HG02970 (cell line): ENCODE measurements around the gene CACNA2D4.

ENCODE experiments used
- ATAC-seq: cut with Tn5 transposase; IDR thresholded peaks from one replicate; pipeline ENCODE4 v1.9.1; 2021; ENCODE audit warnings: mild to moderate bottlenecking, moderate library complexity, moderate number of reproducible peaks; ENCODE audit not compliant: unreplicated experiment, low FRiP score

Gene CACNA2D4

GRCh38 chr12:1890119-1890703 is 28.2 kb downstream of the CACNA2D4 start:
- no peak for ATAC-seq

GRCh38 chr12:1888923-1889322 is 29.5 kb downstream of the CACNA2D4 start:
- ATAC-seq: no peak

- no peak for ATAC-seq
These were observed 31.9 kb downstream of the CACNA2D4 start for GRCh38 chr12:1886396-1887008.

- no peak for ATAC-seq
These were observed 32.7 kb downstream of the CACNA2D4 start for GRCh38 chr12:1885599-1886245.

- no peak for ATAC-seq
These were observed 33.3 kb downstream of the CACNA2D4 start for GRCh38 chr12:1885082-1885596.

GRCh38 chr12:1884651-1885050 is 33.8 kb downstream of the CACNA2D4 start:
- ATAC-seq: no peak

GRCh38 chr12:1883513-1883912 is 34.9 kb downstream of the CACNA2D4 start:
- no peak for ATAC-seq

- no peak for ATAC-seq
These were observed 35.5 kb downstream of the CACNA2D4 start for GRCh38 chr12:1882850-1883470.

- no peak for ATAC-seq
These were observed 36.0 kb downstream of the CACNA2D4 start for GRCh38 chr12:1882405-1882804.

- ATAC-seq: no peak
These were observed 36.5 kb downstream of the CACNA2D4 start for GRCh38 chr12:1881936-1882335.

GRCh38 chr12:1881301-1881700 is 37.2 kb downstream of the CACNA2D4 start:
- no peak for ATAC-seq

GRCh38 chr12:1880876-1881275 is 37.6 kb downstream of the CACNA2D4 start:
- no peak for ATAC-seq

- ATAC-seq: no peak
These were observed 38.2 kb downstream of the CACNA2D4 start for GRCh38 chr12:1880153-1880845.

GRCh38 chr12:1879633-1880032 is 38.8 kb downstream of the CACNA2D4 start:
- no peak for ATAC-seq

GRCh38 chr12:1878695-1879094 is 39.8 kb downstream of the CACNA2D4 start:
- no peak for ATAC-seq

- no peak for ATAC-seq
These were observed 40.2 kb downstream of the CACNA2D4 start for GRCh38 chr12:1878214-1878613.

GRCh38 chr12:1877169-1877878 is 41.1 kb downstream of the CACNA2D4 start:
- no peak for ATAC-seq

GRCh38 chr12:1876086-1876485 is 42.4 kb downstream of the CACNA2D4 start:
- no peak for ATAC-seq

- ATAC-seq: no peak
These were observed 42.8 kb downstream of the CACNA2D4 start for GRCh38 chr12:1875608-1876007.
